Thyroid gland (tissue), 4 donors: Measurements from ENCODE around the gene CASP12.

Experiments used
- POLR2A ChIP-seq, 2 donors: fragments of 450-650 bp; IDR thresholded peaks; one replicate each; pipeline ENCODE4 v1.6.1; 2017; ENCODE audit warnings: antibody characterized with exemption in 2 of 2, mild to moderate bottlenecking in 2 of 2, moderate library complexity in 1 of 2
- TF ChIP-seq, protein P1 (sequence below), 6 experiments: fragments of 200-600 bp in 3 of 6; fragments of 450-650 bp in 3 of 6; sonication (generic) in 3 of 6; IDR thresholded peaks; one replicate each; pipeline ENCODE4 v1.5.1; 2016 to 2019; ENCODE audit warnings: antibody characterized with exemption in 6 of 6, mild to moderate bottlenecking in 2 of 6, inconsistent platforms in 1 of 6, moderate library complexity in 1 of 6

DNA sequence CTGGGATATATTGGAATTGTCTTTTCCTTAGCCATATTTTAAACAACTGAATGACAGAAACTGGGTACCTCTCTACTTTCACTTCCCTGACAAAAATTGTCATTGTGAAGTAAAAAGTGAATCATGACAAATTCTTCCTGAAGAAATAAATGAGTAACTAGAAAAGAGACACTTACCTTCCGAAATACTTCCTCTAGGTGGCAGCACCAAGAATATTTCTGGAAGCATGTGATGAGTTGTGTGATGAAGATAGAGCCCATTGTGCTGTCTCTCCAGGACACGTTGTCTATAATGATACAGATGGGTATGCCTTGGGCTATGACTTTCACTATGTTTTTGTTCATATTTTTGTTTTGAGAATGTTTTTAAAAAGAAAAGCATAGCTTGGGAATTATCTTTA is 48.6 kb upstream of the CASP12 start:
- TF ChIP-seq, protein P1, sequence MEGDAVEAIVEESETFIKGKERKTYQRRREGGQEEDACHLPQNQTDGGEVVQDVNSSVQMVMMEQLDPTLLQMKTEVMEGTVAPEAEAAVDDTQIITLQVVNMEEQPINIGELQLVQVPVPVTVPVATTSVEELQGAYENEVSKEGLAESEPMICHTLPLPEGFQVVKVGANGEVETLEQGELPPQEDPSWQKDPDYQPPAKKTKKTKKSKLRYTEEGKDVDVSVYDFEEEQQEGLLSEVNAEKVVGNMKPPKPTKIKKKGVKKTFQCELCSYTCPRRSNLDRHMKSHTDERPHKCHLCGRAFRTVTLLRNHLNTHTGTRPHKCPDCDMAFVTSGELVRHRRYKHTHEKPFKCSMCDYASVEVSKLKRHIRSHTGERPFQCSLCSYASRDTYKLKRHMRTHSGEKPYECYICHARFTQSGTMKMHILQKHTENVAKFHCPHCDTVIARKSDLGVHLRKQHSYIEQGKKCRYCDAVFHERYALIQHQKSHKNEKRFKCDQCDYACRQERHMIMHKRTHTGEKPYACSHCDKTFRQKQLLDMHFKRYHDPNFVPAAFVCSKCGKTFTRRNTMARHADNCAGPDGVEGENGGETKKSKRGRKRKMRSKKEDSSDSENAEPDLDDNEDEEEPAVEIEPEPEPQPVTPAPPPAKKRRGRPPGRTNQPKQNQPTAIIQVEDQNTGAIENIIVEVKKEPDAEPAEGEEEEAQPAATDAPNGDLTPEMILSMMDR (IDR thresholded peaks at IDR 0.05): peak in 3 of 6 experiments; percentile 26 to 38 (median 32)
- no peak for TF ChIP-seq POLR2A (IDR thresholded peaks at IDR 0.05)
